SH-SY5Y (cell line): ENCODE data around the gene ATP10A.

Source experiments
- GATA2 ChIP-seq: IDR thresholded peaks from 2 replicates; pipeline ENCODE4 v1.6.1; 2011; ENCODE audit warnings: mild to moderate bottlenecking, low read depth, low read length
- GATA3 ChIP-seq: IDR thresholded peaks from 2 replicates; pipeline ENCODE4 v1.6.1; 2011; ENCODE audit warnings: low read depth, mild to moderate bottlenecking, low read length, moderate library complexity

ATP10A gene

GRCh38 chr15:25775317-25775912 lies 87.7 kb downstream of the ATP10A start:
- TF ChIP-seq GATA2, result no peak
- TF ChIP-seq GATA3, result no peak

GRCh38 chr15:25774871-25775270 lies 88.3 kb downstream of the ATP10A start:
- TF ChIP-seq GATA2 (no peak), GATA3 (no peak)

- no peak for TF ChIP-seq GATA3
- TF ChIP-seq GATA2, result no peak
Measured at GRCh38 chr15:25773248-25773647, 89.9 kb downstream of the ATP10A start.

GRCh38 chr15:25772500-25772899 lies 90.6 kb downstream of the ATP10A start:
- TF ChIP-seq GATA3, result no peak
- TF ChIP-seq GATA2, result no peak

- TF ChIP-seq GATA3 (no peak), GATA2 (no peak)
Measured at GRCh38 chr15:25771338-25771706, 91.8 kb downstream of the ATP10A start.

- no peak for TF ChIP-seq GATA2
- TF ChIP-seq GATA3, result no peak
Measured at GRCh38 chr15:25770618-25771337, 92.3 kb downstream of the ATP10A start.

GRCh38 chr15:25770031-25770430 lies 93.1 kb downstream of the ATP10A start:
- TF ChIP-seq GATA2 (no peak), GATA3 (no peak)

GRCh38 chr15:25768271-25768670 lies 94.9 kb downstream of the ATP10A start:
- no peak for TF ChIP-seq GATA3
- TF ChIP-seq GATA2, result no peak

- no peak for TF ChIP-seq GATA2
- TF ChIP-seq GATA3, result no peak
Measured at GRCh38 chr15:25767356-25768151, 95.6 kb downstream of the ATP10A start.

- no peak for TF ChIP-seq GATA2
- TF ChIP-seq GATA3, result no peak
Measured at GRCh38 chr15:25766417-25766816, 96.7 kb downstream of the ATP10A start.

- no peak for TF ChIP-seq GATA3
- no peak for TF ChIP-seq GATA2
Measured at GRCh38 chr15:25764980-25765735, 98.0 kb downstream of the ATP10A start.

GRCh38 chr15:25763954-25764353 lies 99.2 kb downstream of the ATP10A start:
- no peak for TF ChIP-seq GATA3
- TF ChIP-seq GATA2, result no peak

- TF ChIP-seq GATA3 (no peak), GATA2 (no peak)
Measured at GRCh38 chr15:25763331-25763751, 99.8 kb downstream of the ATP10A start.

- no peak for TF ChIP-seq GATA3
- TF ChIP-seq GATA2, result no peak
Measured at GRCh38 chr15:25761971-25762662, 101.0 kb downstream of the ATP10A start.
